ENCODE data around the gene LYPD3. TPM values are rescaled to one million over a fixed set of nuclear protein-coding genes. Genes with fewer than 3 reads are reported as not detected.

LYPD3 gene
- total RNA-seq, 4 donors from 2014 or later = 312 to 823 (median 569) TPM

DNA sequence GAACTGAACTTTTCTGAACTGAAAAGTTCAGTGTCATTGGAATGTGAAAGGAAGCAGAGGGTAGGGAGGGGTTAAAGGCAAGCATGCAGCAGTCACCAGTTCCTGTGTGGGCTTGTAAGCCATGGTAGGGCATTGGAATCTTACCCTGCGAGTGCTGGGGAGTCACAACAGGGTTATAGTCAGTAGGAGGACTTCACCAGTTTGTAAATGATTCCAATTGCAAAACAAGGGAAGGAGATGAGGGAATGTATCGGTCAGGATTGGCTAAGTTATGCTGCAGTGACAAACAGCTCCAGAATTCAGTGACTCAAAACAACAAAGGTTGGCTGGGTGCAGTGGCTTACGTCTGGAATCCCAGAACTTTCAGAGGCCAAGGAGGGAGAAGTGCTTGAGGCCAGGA, 12.8 kb downstream of the LYPD3 start:
- Histone ChIP-seq H3K4me1 (peaks cover 11 to 59% (median 15%) of the 10 kb centered on the region in 3 donors), H3K36me3 (no peaks in the 10 kb centered on the region), H3K4me3 (no peak overlapping the region), H3K27me3 (no peaks in the 10 kb centered on the region), H3K27ac (peak overlapping the region in 2 of 4 donors; percentile 19 to 50), H3K9me3 (no peaks in the 10 kb centered on the region)
- no peak for DNase-seq
- intact Hi-C loops (cut with DNase I) = no loop called here
- TF ChIP-seq, protein P1, sequence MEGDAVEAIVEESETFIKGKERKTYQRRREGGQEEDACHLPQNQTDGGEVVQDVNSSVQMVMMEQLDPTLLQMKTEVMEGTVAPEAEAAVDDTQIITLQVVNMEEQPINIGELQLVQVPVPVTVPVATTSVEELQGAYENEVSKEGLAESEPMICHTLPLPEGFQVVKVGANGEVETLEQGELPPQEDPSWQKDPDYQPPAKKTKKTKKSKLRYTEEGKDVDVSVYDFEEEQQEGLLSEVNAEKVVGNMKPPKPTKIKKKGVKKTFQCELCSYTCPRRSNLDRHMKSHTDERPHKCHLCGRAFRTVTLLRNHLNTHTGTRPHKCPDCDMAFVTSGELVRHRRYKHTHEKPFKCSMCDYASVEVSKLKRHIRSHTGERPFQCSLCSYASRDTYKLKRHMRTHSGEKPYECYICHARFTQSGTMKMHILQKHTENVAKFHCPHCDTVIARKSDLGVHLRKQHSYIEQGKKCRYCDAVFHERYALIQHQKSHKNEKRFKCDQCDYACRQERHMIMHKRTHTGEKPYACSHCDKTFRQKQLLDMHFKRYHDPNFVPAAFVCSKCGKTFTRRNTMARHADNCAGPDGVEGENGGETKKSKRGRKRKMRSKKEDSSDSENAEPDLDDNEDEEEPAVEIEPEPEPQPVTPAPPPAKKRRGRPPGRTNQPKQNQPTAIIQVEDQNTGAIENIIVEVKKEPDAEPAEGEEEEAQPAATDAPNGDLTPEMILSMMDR (IDR thresholded peaks at IDR 0.05) = no peak
- TF ChIP-seq POLR2A (IDR thresholded peaks at IDR 0.05) = no peak
- 23 to 53% methylated on average over 3 of the region's 3 CpGs for WGBS, 2 donors

DNA sequence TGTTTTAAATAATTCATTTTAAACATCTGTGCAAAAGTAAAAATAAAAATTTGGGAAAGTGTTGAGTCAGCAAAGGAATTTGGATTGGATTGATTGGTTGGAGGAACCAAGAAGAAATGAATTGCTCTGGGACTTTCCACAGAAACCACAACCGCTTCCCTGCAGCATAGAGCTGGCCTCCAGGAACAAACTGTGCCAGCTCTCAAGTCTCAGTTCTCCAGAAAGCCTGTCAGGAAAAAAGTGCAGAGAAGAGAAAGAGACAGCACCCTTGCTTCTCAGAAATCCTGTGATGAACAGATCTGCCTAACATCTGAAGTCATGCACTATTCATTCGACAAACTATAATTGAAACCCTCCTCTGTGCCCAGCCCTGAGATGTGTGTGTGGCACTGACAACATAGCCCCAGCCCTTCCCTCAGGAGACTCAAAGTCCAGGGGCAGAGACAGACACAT, 14.8 kb downstream of the LYPD3 start:
- Histone ChIP-seq H3K36me3 (no peaks in the 10 kb centered on the region), H3K4me1 (peaks cover 6 to 49% (median 10%) of the 10 kb centered on the region in 3 donors), H3K9me3 (no peaks in the 10 kb centered on the region), H3K27ac (peak overlapping the region; percentile 22 to 73 (median 38)), H3K27me3 (no peaks in the 10 kb centered on the region), H3K4me3 (no peak overlapping the region)
- intact Hi-C loops (cut with DNase I) = no loop called here
- WGBS, 2 donors = 20 to 29% methylated on average over 2 of the region's 2 CpGs
- DNase-seq = no peak
- TF ChIP-seq, protein P1 (IDR thresholded peaks at IDR 0.05) = no peak
- TF ChIP-seq POLR2A (IDR thresholded peaks at IDR 0.05) = no peak

DNA sequence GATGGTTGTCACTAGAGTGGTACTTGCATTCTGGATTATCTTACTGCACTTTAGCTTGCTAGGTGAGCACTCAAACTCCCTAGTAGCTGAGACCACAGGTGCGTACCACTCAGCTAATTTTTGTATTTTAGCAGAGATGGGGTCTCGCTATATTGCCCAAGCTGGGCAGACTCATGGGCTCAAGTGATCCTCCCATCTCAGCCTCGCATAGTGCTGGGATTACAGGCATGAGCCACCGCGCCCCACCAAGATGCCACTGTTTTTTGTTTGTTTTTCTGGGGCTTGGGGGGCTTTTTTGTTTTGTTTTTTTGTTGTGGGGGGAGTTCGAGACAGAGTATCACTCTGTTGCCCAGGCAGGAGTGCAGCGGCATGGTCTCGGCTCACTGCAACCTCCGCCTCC, 17.8 kb downstream of the LYPD3 start:
- no peak overlapping the region for H3K4me3 ChIP-seq
- H3K27ac ChIP-seq = no peak overlapping the region
- intact Hi-C loops (cut with DNase I) = loop anchor here (5.0 kb wide), 1 partner anchor 75 kb away; no protein-coding TSS in a partner anchor
- no peaks in the 10 kb centered on the region for H3K27me3 ChIP-seq
- H3K9me3 ChIP-seq = no peaks in the 10 kb centered on the region
- TF ChIP-seq, protein P1 (IDR thresholded peaks at IDR 0.05) = no peak
- no peak for TF ChIP-seq POLR2A (IDR thresholded peaks at IDR 0.05)
- no peak for DNase-seq
- no peaks in the 10 kb centered on the region for H3K36me3 ChIP-seq
- peaks cover 0 to 31% (median 2%) of the 10 kb centered on the region in 3 donors for H3K4me1 ChIP-seq
- 90 to 94% methylated on average over 6 to 9 of the region's 9 CpGs for WGBS, 2 donors

DNA sequence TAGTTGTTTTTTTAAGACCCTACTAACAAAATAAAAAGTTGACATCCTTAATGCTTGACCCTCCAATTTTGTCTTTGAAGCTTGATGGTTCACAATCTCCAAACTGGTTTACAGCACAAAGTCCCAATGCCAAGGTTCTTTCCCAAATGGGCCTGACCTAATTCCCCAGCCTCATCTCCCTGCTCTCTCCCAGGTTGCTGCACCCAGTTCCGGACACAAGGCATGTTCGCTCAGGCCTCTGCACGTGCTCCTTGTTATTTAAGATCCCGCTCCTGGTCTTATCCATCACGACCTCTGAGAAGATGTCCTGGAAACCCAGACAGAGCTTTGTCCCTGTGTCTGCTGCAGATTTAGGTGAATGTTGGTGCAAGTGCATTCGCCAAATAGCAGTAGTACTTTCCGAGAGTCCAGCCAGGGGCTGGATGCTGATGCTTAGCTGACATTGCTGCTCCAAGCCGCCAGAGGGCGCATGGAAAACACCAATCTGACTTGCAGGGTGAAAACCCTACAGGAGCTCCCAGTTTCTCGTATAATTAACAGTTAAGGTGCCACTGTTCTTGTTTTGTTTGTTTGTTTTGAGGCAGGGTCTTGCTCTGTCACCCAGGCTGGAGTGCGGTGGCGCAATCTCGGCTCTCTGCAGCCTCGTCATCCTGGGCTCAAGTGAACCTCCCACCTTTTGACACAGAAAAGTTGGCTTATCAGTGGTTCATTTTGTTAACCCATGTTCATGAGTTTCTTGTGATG, 18.5 kb downstream of the LYPD3 start:
- TF ChIP-seq, protein P1 (IDR thresholded peaks at IDR 0.05) = peak; percentile 93 to 98 (median 97)
- TF ChIP-seq POLR2A (IDR thresholded peaks at IDR 0.05) = no peak
- Histone ChIP-seq H3K4me3 (no peak overlapping the region), H3K36me3 (no peaks in the 10 kb centered on the region), H3K27me3 (no peaks in the 10 kb centered on the region), H3K9me3 (no peaks in the 10 kb centered on the region), H3K4me1 (peaks cover 0 to 23% (median 2%) of the 10 kb centered on the region in 3 donors), H3K27ac (no peak overlapping the region)
- WGBS, 2 donors = 14 to 22% methylated on average over 11 to 14 of the region's 14 CpGs
- intact Hi-C loops (cut with DNase I) = loop anchor here (5.0 kb wide), 1 partner anchor 75 kb away; no protein-coding TSS in a partner anchor
- DNase-seq = no peak

DNA sequence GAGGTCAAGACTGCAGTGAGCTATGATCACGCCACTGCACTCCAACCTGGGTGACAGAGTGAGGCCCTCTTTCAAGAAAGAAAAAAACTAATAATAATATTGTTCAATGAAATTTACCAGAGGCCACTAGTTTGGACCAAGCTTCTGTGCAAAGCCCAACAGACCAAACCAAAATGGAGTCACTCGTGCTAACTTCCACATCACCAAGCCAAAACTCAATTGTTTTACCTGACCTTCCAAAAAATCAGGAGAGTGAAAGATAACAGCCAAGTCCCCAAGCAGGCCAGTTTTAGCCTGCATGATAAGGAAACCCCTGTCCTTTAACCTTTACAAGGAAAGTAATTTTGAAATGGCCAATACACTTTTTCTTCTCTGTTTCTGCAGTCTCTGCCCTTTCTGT, 20.0 kb downstream of the LYPD3 start:
- DNase-seq = no peak
- H3K27ac ChIP-seq = no peak overlapping the region
- no peaks in the 10 kb centered on the region for H3K9me3 ChIP-seq
- no peak overlapping the region for H3K4me3 ChIP-seq
- H3K36me3 ChIP-seq = no peaks in the 10 kb centered on the region
- H3K4me1 ChIP-seq = peaks cover 0 to 13% (median 2%) of the 10 kb centered on the region in 3 donors
- no peaks in the 10 kb centered on the region for H3K27me3 ChIP-seq
- intact Hi-C loops (cut with DNase I) = loop anchor here (5.0 kb wide), 1 partner anchor 77 kb away; no protein-coding TSS in a partner anchor
- TF ChIP-seq POLR2A (IDR thresholded peaks at IDR 0.05) = no peak
- TF ChIP-seq, protein P1 (IDR thresholded peaks at IDR 0.05) = no peak
- 96 to 97% methylated on average over 2 of the region's 2 CpGs for WGBS, 2 donors

Data from esophagus squamous epithelium (tissue), 5 donors.